ENCODE results near the gene CBX3. TPM values are rescaled to one million over a fixed set of nuclear protein-coding genes. Genes with fewer than 3 reads are reported as not detected.
"Not testable (repeated sequence)": the region's sequence is repeated elsewhere in the genome, so short reads cannot be mapped to it uniquely, and the experiment has no call there.

Gene CBX3
- total and polyA plus RNA-seq, 8 donors = 92.2 to 313 (median 273) TPM

GRCh38 chr7:26170663-26171062, 30.9 kb upstream of the CBX3 start:
- Histone ChIP-seq H3K36me3 (peaks cover 0 to 6% of the 10 kb centered on the region in 2 donors), H3K4me3 (no peak overlapping the region), H3K27me3 (no peaks in the 10 kb centered on the region), H3K4me1 (no peaks in the 10 kb centered on the region), H3K9me3 (no peaks in the 10 kb centered on the region), H3K27ac (no peak overlapping the region)
- ATAC-seq = peak; percentile 79
- TF ChIP-seq CTCF (IDR thresholded peaks at IDR 0.05) = no peak
- DNase-seq = no peak
- intact Hi-C loops (cut with DNase I) = no loop called here

- Histone ChIP-seq H3K4me3 (no peak overlapping the region), H3K36me3 (peaks cover 0 to 6% of the 10 kb centered on the region in 2 donors), H3K27me3 (no peaks in the 10 kb centered on the region), H3K27ac (no peak overlapping the region), H3K9me3 (no peaks in the 10 kb centered on the region), H3K4me1 (no peaks in the 10 kb centered on the region)
- intact Hi-C loops (cut with DNase I) = no loop called here
- ATAC-seq (no peak), DNase-seq (no peak)
- no peak for TF ChIP-seq CTCF (IDR thresholded peaks at IDR 0.05)
These were observed 29.9 kb upstream of the CBX3 start for GRCh38 chr7:26171601-26172000.

- DNase-seq = no peak
- Histone ChIP-seq H3K4me1 (no peaks in the 10 kb centered on the region), H3K9me3 (no peaks in the 10 kb centered on the region), H3K4me3 (no peak overlapping the region), H3K27me3 (no peaks in the 10 kb centered on the region), H3K36me3 (peaks cover 0 to 6% of the 10 kb centered on the region in 2 donors), H3K27ac (no peak overlapping the region)
- intact Hi-C loops (cut with DNase I) = no loop called here
- TF ChIP-seq CTCF (IDR thresholded peaks at IDR 0.05) = no peak
- ATAC-seq = no peak
These were observed 29.5 kb upstream of the CBX3 start for GRCh38 chr7:26172048-26172447.

GRCh38 chr7:26175903-26176302, 25.6 kb upstream of the CBX3 start:
- DNase-seq; H3K4me3 ChIP-seq; intact Hi-C loops (cut with DNase I); H3K27ac ChIP-seq; H3K4me1 ChIP-seq; ATAC-seq; H3K36me3 ChIP-seq; H3K27me3 ChIP-seq; H3K9me3 ChIP-seq: not testable (repeated sequence)

- H3K27me3 ChIP-seq; H3K4me3 ChIP-seq; H3K9me3 ChIP-seq; H3K36me3 ChIP-seq; ATAC-seq; intact Hi-C loops (cut with DNase I); DNase-seq; H3K4me1 ChIP-seq; H3K27ac ChIP-seq: not testable (repeated sequence)
These were observed 24.8 kb upstream of the CBX3 start for GRCh38 chr7:26176696-26177095.

- H3K9me3 ChIP-seq; DNase-seq; H3K4me1 ChIP-seq; H3K27me3 ChIP-seq; H3K27ac ChIP-seq; H3K36me3 ChIP-seq; intact Hi-C loops (cut with DNase I); H3K4me3 ChIP-seq; ATAC-seq: not testable (repeated sequence)
These were observed 24.3 kb upstream of the CBX3 start for GRCh38 chr7:26177269-26177668.

GRCh38 chr7:26178272-26178960, 23.1 kb upstream of the CBX3 start:
- TF ChIP-seq CTCF (IDR thresholded peaks at IDR 0.05) = no peak
- intact Hi-C loops (cut with DNase I) = no loop called here
- no peak overlapping the region for H3K27ac ChIP-seq
- no peaks in the 10 kb centered on the region for H3K9me3 ChIP-seq
- H3K4me3 ChIP-seq = no peak overlapping the region
- no peak for DNase-seq
- ATAC-seq = peak; percentile 5
- H3K36me3 ChIP-seq = no peaks in the 10 kb centered on the region
- peaks cover 0 to 6% of the 10 kb centered on the region in 2 donors for H3K4me1 ChIP-seq
- no peaks in the 10 kb centered on the region for H3K27me3 ChIP-seq

All from left lung (tissue), 10 donors.